ENCODE results near the gene RFTN1. TPM values are rescaled to one million over a fixed set of nuclear protein-coding genes. Genes with fewer than 3 reads are reported as not detected.

Gene RFTN1
- total RNA-seq, 1 donor from 2014 or later, result 93.7 TPM

GRCh38 chr3:16475766-16476165 is 37.7 kb downstream of the RFTN1 start:
- DNase-seq (ENCODE audit: low spot score), result no peak
- Mint-ChIP-seq H3K27ac (no peak overlapping the region), H3K4me1 (ENCODE audit: low read depth) (peaks cover 47% of the 10 kb centered on the region), H3K36me3 (ENCODE audit: low read depth) (peaks cover 94% of the 10 kb centered on the region), H3K27me3 (ENCODE audit: low read depth) (no peaks in the 10 kb centered on the region), H3K9me3 (peaks cover 4% of the 10 kb centered on the region), H3K4me3 (ENCODE audit: low read depth) (no peak overlapping the region)
- intact Hi-C loops (cut with micrococcal nuclease), result loop anchor here (1.0 kb wide), 1 partner anchor 13 kb away; no protein-coding TSS in a partner anchor

GRCh38 chr3:16474920-16475319 is 38.6 kb downstream of the RFTN1 start:
- Mint-ChIP-seq H3K36me3 (ENCODE audit: low read depth) (peaks cover 96% of the 10 kb centered on the region), H3K9me3 (peaks cover 12% of the 10 kb centered on the region), H3K27ac (no peak overlapping the region), H3K27me3 (ENCODE audit: low read depth) (no peaks in the 10 kb centered on the region), H3K4me3 (ENCODE audit: low read depth) (no peak overlapping the region), H3K4me1 (ENCODE audit: low read depth) (peaks cover 50% of the 10 kb centered on the region)
- no peak for DNase-seq (ENCODE audit: low spot score)
- intact Hi-C loops (cut with micrococcal nuclease), result no loop called here

- Mint-ChIP-seq H3K27me3 (ENCODE audit: low read depth) (no peaks in the 10 kb centered on the region), H3K4me3 (ENCODE audit: low read depth) (no peak overlapping the region), H3K27ac (no peak overlapping the region), H3K4me1 (ENCODE audit: low read depth) (peaks cover 54% of the 10 kb centered on the region), H3K9me3 (peaks cover 12% of the 10 kb centered on the region), H3K36me3 (ENCODE audit: low read depth) (peaks cover 94% of the 10 kb centered on the region)
- intact Hi-C loops (cut with micrococcal nuclease), result no loop called here
- no peak for DNase-seq (ENCODE audit: low spot score)
Observed at GRCh38 chr3:16474216-16474615, 39.3 kb downstream of the RFTN1 start.

- Mint-ChIP-seq H3K27ac (no peak overlapping the region), H3K9me3 (peaks cover 12% of the 10 kb centered on the region), H3K27me3 (ENCODE audit: low read depth) (no peaks in the 10 kb centered on the region), H3K4me3 (ENCODE audit: low read depth) (no peak overlapping the region), H3K36me3 (ENCODE audit: low read depth) (peaks cover 94% of the 10 kb centered on the region), H3K4me1 (ENCODE audit: low read depth) (peaks cover 60% of the 10 kb centered on the region)
- intact Hi-C loops (cut with micrococcal nuclease), result no loop called here
- DNase-seq (ENCODE audit: low spot score), result no peak
Observed at GRCh38 chr3:16472593-16472992, 40.9 kb downstream of the RFTN1 start.

- peaks cover 12% of the 10 kb centered on the region for H3K9me3 Mint-ChIP-seq
- DNase-seq (ENCODE audit: low spot score), result no peak
- H3K36me3 Mint-ChIP-seq (ENCODE audit: low read depth), result peaks cover 95% of the 10 kb centered on the region
- H3K27ac Mint-ChIP-seq, result no peak overlapping the region
- no peak overlapping the region for H3K4me3 Mint-ChIP-seq (ENCODE audit: low read depth)
- peaks cover 60% of the 10 kb centered on the region for H3K4me1 Mint-ChIP-seq (ENCODE audit: low read depth)
- no peaks in the 10 kb centered on the region for H3K27me3 Mint-ChIP-seq (ENCODE audit: low read depth)
- intact Hi-C loops (cut with micrococcal nuclease), result no loop called here
Observed at GRCh38 chr3:16471897-16472296, 41.6 kb downstream of the RFTN1 start.

GRCh38 chr3:16470590-16470989 is 42.9 kb downstream of the RFTN1 start:
- Mint-ChIP-seq H3K4me1 (ENCODE audit: low read depth) (peaks cover 53% of the 10 kb centered on the region), H3K36me3 (ENCODE audit: low read depth) (peaks cover 93% of the 10 kb centered on the region), H3K9me3 (peaks cover 12% of the 10 kb centered on the region), H3K27me3 (ENCODE audit: low read depth) (no peaks in the 10 kb centered on the region), H3K27ac (no peak overlapping the region), H3K4me3 (ENCODE audit: low read depth) (no peak overlapping the region)
- intact Hi-C loops (cut with micrococcal nuclease), result no loop called here
- DNase-seq (ENCODE audit: low spot score), result no peak

- H3K36me3 Mint-ChIP-seq (ENCODE audit: low read depth), result peaks cover 93% of the 10 kb centered on the region
- H3K4me3 Mint-ChIP-seq (ENCODE audit: low read depth), result peak overlapping the region; percentile 74
- DNase-seq (ENCODE audit: low spot score), result no peak
- peaks cover 56% of the 10 kb centered on the region for H3K4me1 Mint-ChIP-seq (ENCODE audit: low read depth)
- H3K27ac Mint-ChIP-seq, result peak overlapping the region; percentile 93
- peaks cover 12% of the 10 kb centered on the region for H3K9me3 Mint-ChIP-seq
- intact Hi-C loops (cut with micrococcal nuclease), result loop anchor here (1.0 to 5.0 kb wide), 2 partner anchors 44 to 91 kb away; no protein-coding TSS in a partner anchor
- no peaks in the 10 kb centered on the region for H3K27me3 Mint-ChIP-seq (ENCODE audit: low read depth)
Observed at GRCh38 chr3:16468336-16469098, 45.0 kb downstream of the RFTN1 start.

GRCh38 chr3:16468002-16468335 is 45.5 kb downstream of the RFTN1 start:
- intact Hi-C loops (cut with micrococcal nuclease), result loop anchor here (1.0 to 5.0 kb wide), 2 partner anchors 44 to 91 kb away; no protein-coding TSS in a partner anchor
- peaks cover 12% of the 10 kb centered on the region for H3K9me3 Mint-ChIP-seq
- peak overlapping the region; percentile 74 for H3K4me3 Mint-ChIP-seq (ENCODE audit: low read depth)
- DNase-seq (ENCODE audit: low spot score), result no peak
- peaks cover 87% of the 10 kb centered on the region for H3K36me3 Mint-ChIP-seq (ENCODE audit: low read depth)
- no peaks in the 10 kb centered on the region for H3K27me3 Mint-ChIP-seq (ENCODE audit: low read depth)
- H3K27ac Mint-ChIP-seq, result peak overlapping the region; percentile 93
- H3K4me1 Mint-ChIP-seq (ENCODE audit: low read depth), result peaks cover 60% of the 10 kb centered on the region

- Mint-ChIP-seq H3K9me3 (peaks cover 12% of the 10 kb centered on the region), H3K4me3 (ENCODE audit: low read depth) (peak overlapping the region; percentile 74), H3K4me1 (ENCODE audit: low read depth) (peaks cover 64% of the 10 kb centered on the region), H3K27ac (peak overlapping the region; percentile 93), H3K27me3 (ENCODE audit: low read depth) (no peaks in the 10 kb centered on the region), H3K36me3 (ENCODE audit: low read depth) (peaks cover 82% of the 10 kb centered on the region)
- peak; percentile 48 for DNase-seq (ENCODE audit: low spot score)
- intact Hi-C loops (cut with micrococcal nuclease), result loop anchor here (5.0 kb wide), 1 partner anchor 90 kb away; no protein-coding TSS in a partner anchor
Observed at GRCh38 chr3:16467393-16467792, 46.1 kb downstream of the RFTN1 start.

- H3K9me3 Mint-ChIP-seq, result peaks cover 12% of the 10 kb centered on the region
- DNase-seq (ENCODE audit: low spot score), result no peak
- peaks cover 69% of the 10 kb centered on the region for H3K4me1 Mint-ChIP-seq (ENCODE audit: low read depth)
- H3K27ac Mint-ChIP-seq, result peak overlapping the region; percentile 47
- peak overlapping the region; percentile 0 for H3K4me3 Mint-ChIP-seq (ENCODE audit: low read depth)
- H3K36me3 Mint-ChIP-seq (ENCODE audit: low read depth), result peaks cover 80% of the 10 kb centered on the region
- no peaks in the 10 kb centered on the region for H3K27me3 Mint-ChIP-seq (ENCODE audit: low read depth)
- intact Hi-C loops (cut with micrococcal nuclease), result loop anchor here (5.0 kb wide), 1 partner anchor 90 kb away; no protein-coding TSS in a partner anchor
Observed at GRCh38 chr3:16466822-16467221, 46.7 kb downstream of the RFTN1 start.

GRCh38 chr3:16464511-16465148 is 48.9 kb downstream of the RFTN1 start:
- Mint-ChIP-seq H3K9me3 (no peaks in the 10 kb centered on the region), H3K4me3 (ENCODE audit: low read depth) (no peak overlapping the region), H3K4me1 (ENCODE audit: low read depth) (peaks cover 66% of the 10 kb centered on the region), H3K27me3 (ENCODE audit: low read depth) (no peaks in the 10 kb centered on the region), H3K27ac (no peak overlapping the region), H3K36me3 (ENCODE audit: low read depth) (peaks cover 65% of the 10 kb centered on the region)
- no peak for DNase-seq (ENCODE audit: low spot score)
- intact Hi-C loops (cut with micrococcal nuclease), result loop anchor here (5.0 kb wide), 1 partner anchor 87 kb away; no protein-coding TSS in a partner anchor

- Mint-ChIP-seq H3K9me3 (no peaks in the 10 kb centered on the region), H3K27me3 (ENCODE audit: low read depth) (no peaks in the 10 kb centered on the region), H3K4me3 (ENCODE audit: low read depth) (no peak overlapping the region), H3K4me1 (ENCODE audit: low read depth) (peaks cover 59% of the 10 kb centered on the region), H3K36me3 (ENCODE audit: low read depth) (peaks cover 58% of the 10 kb centered on the region), H3K27ac (peak overlapping the region; percentile 30)
- intact Hi-C loops (cut with micrococcal nuclease), result loop anchor here (2.0 kb wide), 3 partner anchors 15 to 163 kb away; partner anchors contain the start of gene RFTN1
- no peak for DNase-seq (ENCODE audit: low spot score)
Observed at GRCh38 chr3:16463914-16464313, 49.6 kb downstream of the RFTN1 start.

GRCh38 chr3:16463119-16463518 is 50.4 kb downstream of the RFTN1 start:
- H3K27me3 Mint-ChIP-seq (ENCODE audit: low read depth), result no peaks in the 10 kb centered on the region
- no peaks in the 10 kb centered on the region for H3K9me3 Mint-ChIP-seq
- peaks cover 57% of the 10 kb centered on the region for H3K36me3 Mint-ChIP-seq (ENCODE audit: low read depth)
- peaks cover 56% of the 10 kb centered on the region for H3K4me1 Mint-ChIP-seq (ENCODE audit: low read depth)
- peak overlapping the region; percentile 50 for H3K4me3 Mint-ChIP-seq (ENCODE audit: low read depth)
- intact Hi-C loops (cut with micrococcal nuclease), result loop anchor here (2.0 kb wide), 3 partner anchors 14 to 162 kb away; partner anchors contain the start of gene RFTN1
- peak overlapping the region; percentile 85 for H3K27ac Mint-ChIP-seq
- DNase-seq (ENCODE audit: low spot score), result no peak
